ENCODE results near the gene HBG1.

DNA sequence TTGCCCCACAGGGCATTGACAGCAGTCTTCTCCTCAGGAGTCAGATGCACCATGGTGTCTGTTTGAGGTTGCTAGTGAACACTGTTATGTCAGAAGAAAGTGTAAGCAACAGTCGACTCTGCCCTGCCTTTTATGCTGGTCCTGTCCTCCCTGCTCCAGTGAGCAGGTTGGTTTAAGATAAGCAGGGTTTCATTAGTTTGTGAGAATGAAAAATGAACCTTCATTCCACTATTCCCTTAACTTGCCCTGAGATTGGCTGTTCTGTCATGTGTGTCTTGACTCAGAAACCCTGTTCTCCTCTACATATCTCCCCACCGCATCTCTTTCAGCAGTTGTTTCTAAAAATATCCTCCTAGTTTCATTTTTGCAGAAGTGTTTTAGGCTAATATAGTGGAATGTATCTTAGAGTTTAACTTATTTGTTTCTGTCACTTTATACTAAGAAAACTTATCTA is 15.2 kb downstream of the HBG1 start, which contains the start of gene HBD:
- TF ChIP-seq, protein P1, sequence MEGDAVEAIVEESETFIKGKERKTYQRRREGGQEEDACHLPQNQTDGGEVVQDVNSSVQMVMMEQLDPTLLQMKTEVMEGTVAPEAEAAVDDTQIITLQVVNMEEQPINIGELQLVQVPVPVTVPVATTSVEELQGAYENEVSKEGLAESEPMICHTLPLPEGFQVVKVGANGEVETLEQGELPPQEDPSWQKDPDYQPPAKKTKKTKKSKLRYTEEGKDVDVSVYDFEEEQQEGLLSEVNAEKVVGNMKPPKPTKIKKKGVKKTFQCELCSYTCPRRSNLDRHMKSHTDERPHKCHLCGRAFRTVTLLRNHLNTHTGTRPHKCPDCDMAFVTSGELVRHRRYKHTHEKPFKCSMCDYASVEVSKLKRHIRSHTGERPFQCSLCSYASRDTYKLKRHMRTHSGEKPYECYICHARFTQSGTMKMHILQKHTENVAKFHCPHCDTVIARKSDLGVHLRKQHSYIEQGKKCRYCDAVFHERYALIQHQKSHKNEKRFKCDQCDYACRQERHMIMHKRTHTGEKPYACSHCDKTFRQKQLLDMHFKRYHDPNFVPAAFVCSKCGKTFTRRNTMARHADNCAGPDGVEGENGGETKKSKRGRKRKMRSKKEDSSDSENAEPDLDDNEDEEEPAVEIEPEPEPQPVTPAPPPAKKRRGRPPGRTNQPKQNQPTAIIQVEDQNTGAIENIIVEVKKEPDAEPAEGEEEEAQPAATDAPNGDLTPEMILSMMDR (conservative IDR thresholded peaks at IDR 0.05), result no peak
- TF ChIP-seq ZFX (IDR thresholded peaks at IDR 0.05), result no peak

Data from C4-2B (cell line).